Measurements from ENCODE around the gene TBX4. TPM values are rescaled to one million over a fixed set of nuclear protein-coding genes. Genes with fewer than 3 reads are reported as not detected.

The TBX4 gene
- total and polyA plus RNA-seq, 2 of the 13 experiments (the other 11 are each of a cell fraction or from before 2014, with no cell fraction given), result 0.11 to 1.1 TPM

GRCh38 chr17:61409301-61410112, 42.7 kb upstream of the TBX4 start (continued):
- TF ChIP-seq, protein P1, sequence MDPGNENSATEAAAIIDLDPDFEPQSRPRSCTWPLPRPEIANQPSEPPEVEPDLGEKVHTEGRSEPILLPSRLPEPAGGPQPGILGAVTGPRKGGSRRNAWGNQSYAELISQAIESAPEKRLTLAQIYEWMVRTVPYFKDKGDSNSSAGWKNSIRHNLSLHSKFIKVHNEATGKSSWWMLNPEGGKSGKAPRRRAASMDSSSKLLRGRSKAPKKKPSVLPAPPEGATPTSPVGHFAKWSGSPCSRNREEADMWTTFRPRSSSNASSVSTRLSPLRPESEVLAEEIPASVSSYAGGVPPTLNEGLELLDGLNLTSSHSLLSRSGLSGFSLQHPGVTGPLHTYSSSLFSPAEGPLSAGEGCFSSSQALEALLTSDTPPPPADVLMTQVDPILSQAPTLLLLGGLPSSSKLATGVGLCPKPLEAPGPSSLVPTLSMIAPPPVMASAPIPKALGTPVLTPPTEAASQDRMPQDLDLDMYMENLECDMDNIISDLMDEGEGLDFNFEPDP (CRISPR knock-in tag; conservative IDR thresholded peaks at IDR 0.05), result no peak
- TF ChIP-seq YEATS4 (CRISPR knock-in tag; IDR thresholded peaks at IDR 0.05; ENCODE audit: borderline replicate concordance) (0 out of 2 replicates have a peak, but pooled peaks have one; percentile 18), ZFP41 (CRISPR knock-in tag; IDR thresholded peaks at IDR 0.05; ENCODE audit: borderline replicate concordance) (no peak), TAF1 (CRISPR knock-in tag; IDR thresholded peaks at IDR 0.05) (no peak), ZNF3 (CRISPR knock-in tag; IDR thresholded peaks at IDR 0.05) (no peak), ZNF646 (CRISPR knock-in tag; IDR thresholded peaks at IDR 0.05) (no peak), ZNF224 (CRISPR knock-in tag; IDR thresholded peaks at IDR 0.05) (no peak), ZNF616 (CRISPR knock-in tag; IDR thresholded peaks at IDR 0.05; ENCODE audit: low read depth) (no peak), SRSF9 (IDR thresholded peaks at IDR 0.05; ENCODE audit: borderline replicate concordance, insufficient read depth, low read depth, low read length, poor library complexity, severe bottlenecking) (no peak), PHF8 (CRISPR knock-in tag; IDR thresholded peaks at IDR 0.05) (peak; percentile 59), ZFY (CRISPR knock-in tag; IDR thresholded peaks at IDR 0.05) (peak; percentile 77), SIX4 (CRISPR knock-in tag; IDR thresholded peaks at IDR 0.05) (no peak), ZNF335 (CRISPR knock-in tag; IDR thresholded peaks at IDR 0.05) (no peak)
- TF ChIP-seq, protein P2, sequence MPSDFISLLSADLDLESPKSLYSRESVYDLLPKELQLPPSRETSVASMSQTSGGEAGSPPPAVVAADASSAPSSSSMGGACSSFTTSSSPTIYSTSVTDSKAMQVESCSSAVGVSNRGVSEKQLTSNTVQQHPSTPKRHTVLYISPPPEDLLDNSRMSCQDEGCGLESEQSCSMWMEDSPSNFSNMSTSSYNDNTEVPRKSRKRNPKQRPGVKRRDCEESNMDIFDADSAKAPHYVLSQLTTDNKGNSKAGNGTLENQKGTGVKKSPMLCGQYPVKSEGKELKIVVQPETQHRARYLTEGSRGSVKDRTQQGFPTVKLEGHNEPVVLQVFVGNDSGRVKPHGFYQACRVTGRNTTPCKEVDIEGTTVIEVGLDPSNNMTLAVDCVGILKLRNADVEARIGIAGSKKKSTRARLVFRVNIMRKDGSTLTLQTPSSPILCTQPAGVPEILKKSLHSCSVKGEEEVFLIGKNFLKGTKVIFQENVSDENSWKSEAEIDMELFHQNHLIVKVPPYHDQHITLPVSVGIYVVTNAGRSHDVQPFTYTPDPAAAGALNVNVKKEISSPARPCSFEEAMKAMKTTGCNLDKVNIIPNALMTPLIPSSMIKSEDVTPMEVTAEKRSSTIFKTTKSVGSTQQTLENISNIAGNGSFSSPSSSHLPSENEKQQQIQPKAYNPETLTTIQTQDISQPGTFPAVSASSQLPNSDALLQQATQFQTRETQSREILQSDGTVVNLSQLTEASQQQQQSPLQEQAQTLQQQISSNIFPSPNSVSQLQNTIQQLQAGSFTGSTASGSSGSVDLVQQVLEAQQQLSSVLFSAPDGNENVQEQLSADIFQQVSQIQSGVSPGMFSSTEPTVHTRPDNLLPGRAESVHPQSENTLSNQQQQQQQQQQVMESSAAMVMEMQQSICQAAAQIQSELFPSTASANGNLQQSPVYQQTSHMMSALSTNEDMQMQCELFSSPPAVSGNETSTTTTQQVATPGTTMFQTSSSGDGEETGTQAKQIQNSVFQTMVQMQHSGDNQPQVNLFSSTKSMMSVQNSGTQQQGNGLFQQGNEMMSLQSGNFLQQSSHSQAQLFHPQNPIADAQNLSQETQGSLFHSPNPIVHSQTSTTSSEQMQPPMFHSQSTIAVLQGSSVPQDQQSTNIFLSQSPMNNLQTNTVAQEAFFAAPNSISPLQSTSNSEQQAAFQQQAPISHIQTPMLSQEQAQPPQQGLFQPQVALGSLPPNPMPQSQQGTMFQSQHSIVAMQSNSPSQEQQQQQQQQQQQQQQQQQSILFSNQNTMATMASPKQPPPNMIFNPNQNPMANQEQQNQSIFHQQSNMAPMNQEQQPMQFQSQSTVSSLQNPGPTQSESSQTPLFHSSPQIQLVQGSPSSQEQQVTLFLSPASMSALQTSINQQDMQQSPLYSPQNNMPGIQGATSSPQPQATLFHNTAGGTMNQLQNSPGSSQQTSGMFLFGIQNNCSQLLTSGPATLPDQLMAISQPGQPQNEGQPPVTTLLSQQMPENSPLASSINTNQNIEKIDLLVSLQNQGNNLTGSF (CRISPR knock-in tag; IDR thresholded peaks at IDR 0.05), result 0 out of 2 replicates have a peak, but pooled peaks have one; percentile 60

Measured in HepG2 (cell line).